ENCODE measurements around the gene NUP188. TPM values are rescaled to one million over a fixed set of nuclear protein-coding genes. Genes with fewer than 3 reads are reported as not detected.

Gene NUP188
- total and polyA plus RNA-seq, 2 of the 13 experiments (the other 11 are each of a cell fraction or from before 2014, with no cell fraction given), result 28.0 to 38.5 TPM

DNA sequence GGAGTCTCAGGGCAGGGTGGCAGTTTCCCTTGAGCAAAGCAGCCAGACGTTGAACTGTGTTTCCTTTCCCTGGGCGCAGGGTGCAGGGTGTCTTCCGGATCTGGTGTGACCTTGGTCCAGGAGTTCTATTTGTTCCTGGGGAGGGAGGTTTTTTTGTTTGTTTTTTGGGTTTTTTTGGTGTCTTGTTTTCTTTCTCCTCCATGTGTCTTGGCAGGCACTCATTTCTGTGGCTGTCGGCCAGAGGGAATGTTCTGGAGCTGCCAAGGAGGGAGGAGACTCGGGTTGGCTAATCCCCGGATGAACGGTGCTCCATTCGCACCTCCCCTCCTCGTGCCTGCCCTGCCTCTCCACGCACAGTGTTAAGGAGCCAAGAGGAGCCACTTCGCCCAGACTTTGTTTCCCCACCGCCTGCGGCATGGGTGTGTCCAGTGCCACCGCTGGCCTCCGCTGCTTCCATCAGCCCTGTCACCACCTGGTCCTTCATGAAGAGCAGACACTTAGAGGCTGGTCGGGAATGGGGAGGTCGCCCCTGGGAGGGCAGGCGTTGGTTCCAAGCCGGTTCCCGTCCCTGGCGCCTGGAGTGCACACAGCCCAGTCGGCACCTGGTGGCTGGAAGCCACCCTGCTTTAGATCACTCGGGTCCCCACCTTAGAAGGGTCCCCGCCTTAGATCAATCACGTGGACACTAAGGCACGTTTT, 30.2 kb upstream of the NUP188 start (continued):
- TF ChIP-seq ZFP41 (CRISPR knock-in tag; IDR thresholded peaks at IDR 0.05; ENCODE audit: borderline replicate concordance) (no peak), SRSF4 (IDR thresholded peaks at IDR 0.05; ENCODE audit: low read depth, low read length, poor library complexity, severe bottlenecking) (no peak), ZNF7 (CRISPR knock-in tag; IDR thresholded peaks at IDR 0.05) (no peak), RBFOX2 (IDR thresholded peaks at IDR 0.05; ENCODE audit: low read depth, low read length) (no peak), TEAD2 (CRISPR knock-in tag; IDR thresholded peaks at IDR 0.05) (no peak), THAP11 (CRISPR knock-in tag; IDR thresholded peaks at IDR 0.05) (peak; percentile 27; the same call in 1 of the 2 replicates), BHLHE40 (IDR thresholded peaks at IDR 0.05; ENCODE audit: low read length) (no peak), GTF3A (CRISPR knock-in tag; conservative IDR thresholded peaks at IDR 0.05) (no peak)
- TF ChIP-seq, protein P1, sequence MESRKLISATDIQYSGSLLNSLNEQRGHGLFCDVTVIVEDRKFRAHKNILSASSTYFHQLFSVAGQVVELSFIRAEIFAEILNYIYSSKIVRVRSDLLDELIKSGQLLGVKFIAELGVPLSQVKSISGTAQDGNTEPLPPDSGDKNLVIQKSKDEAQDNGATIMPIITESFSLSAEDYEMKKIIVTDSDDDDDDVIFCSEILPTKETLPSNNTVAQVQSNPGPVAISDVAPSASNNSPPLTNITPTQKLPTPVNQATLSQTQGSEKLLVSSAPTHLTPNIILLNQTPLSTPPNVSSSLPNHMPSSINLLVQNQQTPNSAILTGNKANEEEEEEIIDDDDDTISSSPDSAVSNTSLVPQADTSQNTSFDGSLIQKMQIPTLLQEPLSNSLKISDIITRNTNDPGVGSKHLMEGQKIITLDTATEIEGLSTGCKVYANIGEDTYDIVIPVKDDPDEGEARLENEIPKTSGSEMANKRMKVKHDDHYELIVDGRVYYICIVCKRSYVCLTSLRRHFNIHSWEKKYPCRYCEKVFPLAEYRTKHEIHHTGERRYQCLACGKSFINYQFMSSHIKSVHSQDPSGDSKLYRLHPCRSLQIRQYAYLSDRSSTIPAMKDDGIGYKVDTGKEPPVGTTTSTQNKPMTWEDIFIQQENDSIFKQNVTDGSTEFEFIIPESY (CRISPR knock-in tag; IDR thresholded peaks at IDR 0.05), result peak; percentile 70; the same call in 1 of the 2 replicates
- TF ChIP-seq, protein P2, sequence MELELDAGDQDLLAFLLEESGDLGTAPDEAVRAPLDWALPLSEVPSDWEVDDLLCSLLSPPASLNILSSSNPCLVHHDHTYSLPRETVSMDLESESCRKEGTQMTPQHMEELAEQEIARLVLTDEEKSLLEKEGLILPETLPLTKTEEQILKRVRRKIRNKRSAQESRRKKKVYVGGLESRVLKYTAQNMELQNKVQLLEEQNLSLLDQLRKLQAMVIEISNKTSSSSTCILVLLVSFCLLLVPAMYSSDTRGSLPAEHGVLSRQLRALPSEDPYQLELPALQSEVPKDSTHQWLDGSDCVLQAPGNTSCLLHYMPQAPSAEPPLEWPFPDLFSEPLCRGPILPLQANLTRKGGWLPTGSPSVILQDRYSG (CRISPR knock-in tag; IDR thresholded peaks at IDR 0.05), result no peak
- TF ChIP-seq, protein P3, sequence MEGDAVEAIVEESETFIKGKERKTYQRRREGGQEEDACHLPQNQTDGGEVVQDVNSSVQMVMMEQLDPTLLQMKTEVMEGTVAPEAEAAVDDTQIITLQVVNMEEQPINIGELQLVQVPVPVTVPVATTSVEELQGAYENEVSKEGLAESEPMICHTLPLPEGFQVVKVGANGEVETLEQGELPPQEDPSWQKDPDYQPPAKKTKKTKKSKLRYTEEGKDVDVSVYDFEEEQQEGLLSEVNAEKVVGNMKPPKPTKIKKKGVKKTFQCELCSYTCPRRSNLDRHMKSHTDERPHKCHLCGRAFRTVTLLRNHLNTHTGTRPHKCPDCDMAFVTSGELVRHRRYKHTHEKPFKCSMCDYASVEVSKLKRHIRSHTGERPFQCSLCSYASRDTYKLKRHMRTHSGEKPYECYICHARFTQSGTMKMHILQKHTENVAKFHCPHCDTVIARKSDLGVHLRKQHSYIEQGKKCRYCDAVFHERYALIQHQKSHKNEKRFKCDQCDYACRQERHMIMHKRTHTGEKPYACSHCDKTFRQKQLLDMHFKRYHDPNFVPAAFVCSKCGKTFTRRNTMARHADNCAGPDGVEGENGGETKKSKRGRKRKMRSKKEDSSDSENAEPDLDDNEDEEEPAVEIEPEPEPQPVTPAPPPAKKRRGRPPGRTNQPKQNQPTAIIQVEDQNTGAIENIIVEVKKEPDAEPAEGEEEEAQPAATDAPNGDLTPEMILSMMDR (CRISPR knock-in tag; IDR thresholded peaks at IDR 0.05), result no peak
- TF ChIP-seq, protein P4, sequence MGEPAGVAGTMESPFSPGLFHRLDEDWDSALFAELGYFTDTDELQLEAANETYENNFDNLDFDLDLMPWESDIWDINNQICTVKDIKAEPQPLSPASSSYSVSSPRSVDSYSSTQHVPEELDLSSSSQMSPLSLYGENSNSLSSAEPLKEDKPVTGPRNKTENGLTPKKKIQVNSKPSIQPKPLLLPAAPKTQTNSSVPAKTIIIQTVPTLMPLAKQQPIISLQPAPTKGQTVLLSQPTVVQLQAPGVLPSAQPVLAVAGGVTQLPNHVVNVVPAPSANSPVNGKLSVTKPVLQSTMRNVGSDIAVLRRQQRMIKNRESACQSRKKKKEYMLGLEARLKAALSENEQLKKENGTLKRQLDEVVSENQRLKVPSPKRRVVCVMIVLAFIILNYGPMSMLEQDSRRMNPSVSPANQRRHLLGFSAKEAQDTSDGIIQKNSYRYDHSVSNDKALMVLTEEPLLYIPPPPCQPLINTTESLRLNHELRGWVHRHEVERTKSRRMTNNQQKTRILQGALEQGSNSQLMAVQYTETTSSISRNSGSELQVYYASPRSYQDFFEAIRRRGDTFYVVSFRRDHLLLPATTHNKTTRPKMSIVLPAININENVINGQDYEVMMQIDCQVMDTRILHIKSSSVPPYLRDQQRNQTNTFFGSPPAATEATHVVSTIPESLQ (CRISPR knock-in tag; conservative IDR thresholded peaks at IDR 0.05), result no peak
- TF ChIP-seq, protein P5, sequence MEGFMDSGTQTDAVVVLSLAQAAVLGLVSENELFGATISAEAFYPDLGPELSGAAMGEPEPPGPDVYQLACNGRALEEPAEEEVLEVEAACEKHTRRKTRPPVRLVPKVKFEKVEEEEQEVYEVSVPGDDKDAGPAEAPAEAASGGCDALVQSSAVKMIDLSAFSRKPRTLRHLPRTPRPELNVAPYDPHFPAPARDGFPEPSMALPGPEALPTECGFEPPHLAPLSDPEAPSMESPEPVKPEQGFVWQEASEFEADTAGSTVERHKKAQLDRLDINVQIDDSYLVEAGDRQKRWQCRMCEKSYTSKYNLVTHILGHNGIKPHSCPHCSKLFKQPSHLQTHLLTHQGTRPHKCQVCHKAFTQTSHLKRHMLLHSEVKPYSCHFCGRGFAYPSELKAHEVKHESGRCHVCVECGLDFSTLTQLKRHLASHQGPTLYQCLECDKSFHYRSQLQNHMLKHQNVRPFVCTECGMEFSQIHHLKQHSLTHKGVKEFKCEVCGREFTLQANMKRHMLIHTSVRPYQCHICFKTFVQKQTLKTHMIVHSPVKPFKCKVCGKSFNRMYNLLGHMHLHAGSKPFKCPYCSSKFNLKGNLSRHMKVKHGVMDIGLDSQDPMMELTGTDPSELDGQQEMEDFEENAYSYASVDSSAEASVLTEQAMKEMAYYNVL (CRISPR knock-in tag; IDR thresholded peaks at IDR 0.05; ENCODE audit: borderline replicate concordance), result peak; percentile 88
- TF ChIP-seq, protein P6, sequence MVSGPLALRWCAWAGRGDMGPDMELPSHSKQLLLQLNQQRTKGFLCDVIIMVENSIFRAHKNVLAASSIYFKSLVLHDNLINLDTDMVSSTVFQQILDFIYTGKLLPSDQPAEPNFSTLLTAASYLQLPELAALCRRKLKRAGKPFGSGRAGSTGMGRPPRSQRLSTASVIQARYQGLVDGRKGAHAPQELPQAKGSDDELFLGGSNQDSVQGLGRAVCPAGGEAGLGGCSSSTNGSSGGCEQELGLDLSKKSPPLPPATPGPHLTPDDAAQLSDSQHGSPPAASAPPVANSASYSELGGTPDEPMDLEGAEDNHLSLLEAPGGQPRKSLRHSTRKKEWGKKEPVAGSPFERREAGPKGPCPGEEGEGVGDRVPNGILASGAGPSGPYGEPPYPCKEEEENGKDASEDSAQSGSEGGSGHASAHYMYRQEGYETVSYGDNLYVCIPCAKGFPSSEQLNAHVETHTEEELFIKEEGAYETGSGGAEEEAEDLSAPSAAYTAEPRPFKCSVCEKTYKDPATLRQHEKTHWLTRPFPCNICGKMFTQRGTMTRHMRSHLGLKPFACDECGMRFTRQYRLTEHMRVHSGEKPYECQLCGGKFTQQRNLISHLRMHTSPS (CRISPR knock-in tag; IDR thresholded peaks at IDR 0.05; ENCODE audit: low read depth), result peak; percentile 65; the same call in 1 of the 2 replicates

Measured in HepG2 (cell line).